ENCODE data around the gene ZNF614. TPM values are rescaled to one million over a fixed set of nuclear protein-coding genes. Genes with fewer than 3 reads are reported as not detected.

Gene ZNF614
- total and polyA plus RNA-seq, 9 of the 15 experiments (the other 6 are each of a cell fraction or from before 2014, with no cell fraction given): 4.9 to 16.3 (median 11.4) TPM

- no peak for TF ChIP-seq CLOCK (CRISPR knock-in tag; IDR thresholded peaks at IDR 0.05; ENCODE audit: borderline replicate concordance)
- no peak for TF ChIP-seq ZFP91 (CRISPR knock-in tag; IDR thresholded peaks at IDR 0.05)
- TF ChIP-seq MCM2 (IDR thresholded peaks at IDR 0.05; ENCODE audit: low read depth): no peak
- no peak for TF ChIP-seq ZNF436 (CRISPR knock-in tag; IDR thresholded peaks at IDR 0.05)
- no peak for TF ChIP-seq ZNF124 (CRISPR knock-in tag; IDR thresholded peaks at IDR 0.05)
- TF ChIP-seq RHOXF2B (CRISPR knock-in tag; conservative IDR thresholded peaks at IDR 0.05): no peak
- no peak for TF ChIP-seq ZFP30 (CRISPR knock-in tag; IDR thresholded peaks at IDR 0.05; ENCODE audit: borderline replicate concordance)
- TF ChIP-seq UBTF (IDR thresholded peaks at IDR 0.05; ENCODE audit: borderline replicate concordance in 1 of 2, low read depth in 2 of 2, low read length in 2 of 2): no peak
- TF ChIP-seq ZNF280B (CRISPR knock-in tag; IDR thresholded peaks at IDR 0.05): no peak
- TF ChIP-seq MYC (IDR thresholded peaks at IDR 0.05; ENCODE audit: low read depth, low read length): no peak
- no peak for TF ChIP-seq MYC (CRISPR knock-in tag; IDR thresholded peaks at IDR 0.05; ENCODE audit: borderline replicate concordance, low read depth)
- no peak for TF ChIP-seq HOMEZ (CRISPR knock-in tag; IDR thresholded peaks at IDR 0.05)
- no peak for TF ChIP-seq ZNF41 (CRISPR knock-in tag; conservative IDR thresholded peaks at IDR 0.05)
- no peak; the same call in 1 of the 2 replicates for TF ChIP-seq SMAD4 (CRISPR knock-in tag; conservative IDR thresholded peaks at IDR 0.05)
- no peak for TF ChIP-seq SRSF7 (optimal IDR thresholded peaks at IDR 0.05; ENCODE audit: low read depth, low read length)
Measured at GRCh38 chr19:52007806-52008557, 20.2 kb downstream of the ZNF614 start, which contains the start of gene ZNF615 (continued).

All from K562 (cell line).